Colon (tissue), 2 donors: Measurements from ENCODE around the gene HIVEP2.

Experiments used
- FAIRE-seq: peaks from 2 replicates; lab custom pipeline; 2012; peaks lifted over from hg19 to GRCh38; lab: Jason Lieb, UNC
- donor health status: control.
- donor health status: control.

The HIVEP2 gene

GRCh38 chr6:142781129-142781528 lies 163.8 kb downstream of the HIVEP2 start:
- FAIRE-seq = no peak

GRCh38 chr6:142773859-142774648 lies 170.9 kb downstream of the HIVEP2 start:
- FAIRE-seq = no peak

- no peak for FAIRE-seq
These were observed 171.7 kb downstream of the HIVEP2 start for GRCh38 chr6:142773324-142773723.

DNA sequence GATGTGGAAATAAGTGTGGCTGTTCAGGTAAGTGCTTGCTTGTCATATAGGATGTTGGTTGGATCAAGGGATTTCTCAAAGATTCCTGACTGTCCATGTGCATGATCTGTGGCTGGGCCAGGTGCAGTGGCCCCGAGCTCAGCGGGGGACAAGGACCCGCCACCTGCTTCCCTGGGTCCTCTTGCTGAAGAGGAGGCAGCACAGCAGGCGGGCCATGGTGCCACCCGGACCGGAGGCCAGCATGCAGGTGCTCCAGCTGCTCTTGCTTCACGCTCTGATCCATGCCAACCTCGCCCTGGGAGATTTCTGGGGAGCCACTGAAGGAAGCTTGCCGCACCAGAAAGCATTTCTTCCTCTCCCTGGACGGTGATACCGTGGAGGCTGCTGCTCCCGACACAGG lies 173.8 kb downstream of the HIVEP2 start:
- no peak for FAIRE-seq

DNA sequence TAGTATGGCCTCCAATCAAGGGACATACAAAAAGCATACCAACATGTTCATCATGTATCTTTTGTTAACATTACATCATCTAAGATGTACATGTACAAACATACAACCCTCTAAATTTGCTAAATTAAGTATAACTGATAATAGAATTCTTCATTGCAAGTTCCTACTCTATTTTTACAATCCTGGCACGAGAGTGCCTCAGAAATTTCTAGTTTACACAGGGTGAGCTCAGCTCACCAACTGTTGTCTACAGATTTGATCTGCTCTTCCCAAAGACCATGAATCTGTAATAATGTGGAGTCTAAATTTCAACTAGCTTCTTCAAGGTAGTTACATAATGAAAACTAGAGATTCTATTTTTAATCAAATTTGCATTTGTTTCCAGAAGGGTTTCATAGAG lies 179.7 kb downstream of the HIVEP2 start:
- no peak for FAIRE-seq

- no peak for FAIRE-seq
These were observed 180.7 kb downstream of the HIVEP2 start for GRCh38 chr6:142764311-142764710.

DNA sequence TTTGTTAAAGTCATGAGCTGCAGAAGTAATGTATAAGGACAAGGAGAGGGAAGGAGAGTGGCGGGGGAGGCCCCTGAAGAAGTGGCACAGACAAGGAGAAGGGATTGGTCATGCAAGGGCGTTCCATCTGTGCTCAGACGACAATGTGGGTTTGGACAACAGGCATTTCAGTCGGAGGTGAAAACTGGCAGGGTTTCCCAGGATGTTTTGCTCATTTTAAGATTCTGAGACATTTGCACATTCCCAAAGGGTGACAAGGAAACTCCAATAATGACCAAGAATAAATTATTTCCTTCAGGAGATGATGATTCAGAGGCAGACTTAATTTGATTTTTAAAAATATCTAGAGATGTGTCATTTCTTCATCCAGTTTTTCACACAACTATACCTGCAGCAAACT lies 181.8 kb downstream of the HIVEP2 start:
- no peak for FAIRE-seq

DNA sequence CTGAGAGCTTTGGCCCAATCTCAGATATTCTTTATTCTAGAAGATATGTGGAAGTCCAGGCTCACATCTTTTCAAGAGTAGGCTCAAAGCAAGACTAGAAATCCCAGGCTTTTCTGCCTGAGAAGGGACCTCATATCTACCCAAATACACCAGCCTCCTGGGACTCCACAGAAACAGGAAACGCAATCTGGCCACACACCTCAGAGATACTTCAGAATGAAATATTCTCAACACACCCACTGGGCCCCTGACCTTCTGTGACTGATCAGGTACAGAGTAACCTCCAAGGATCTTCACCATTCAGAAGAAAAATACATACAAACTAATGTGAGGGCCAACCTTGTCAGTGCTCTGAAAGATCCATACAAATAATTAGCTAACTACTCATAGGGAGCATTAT lies 183.2 kb downstream of the HIVEP2 start:
- FAIRE-seq = no peak

DNA sequence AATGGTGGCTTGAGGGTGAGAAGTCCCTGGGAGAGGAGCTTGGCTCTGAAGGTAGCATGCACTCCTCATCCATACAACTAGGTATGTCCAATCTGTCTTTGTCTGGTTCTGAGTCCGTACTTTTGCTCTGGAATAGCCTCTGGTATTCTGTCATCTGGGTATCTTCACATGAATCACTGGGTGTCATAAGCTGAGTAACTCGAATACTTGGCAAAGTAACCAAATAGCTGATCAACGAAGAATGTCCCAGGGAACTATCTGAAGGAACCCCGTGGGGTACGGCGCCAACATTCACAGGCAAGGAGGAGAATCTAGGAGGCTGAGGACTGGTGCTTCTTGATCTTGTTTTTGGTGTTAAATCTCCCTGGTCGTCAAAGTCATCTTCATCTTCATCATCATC lies 184.8 kb downstream of the HIVEP2 start:
- FAIRE-seq = no peak

DNA sequence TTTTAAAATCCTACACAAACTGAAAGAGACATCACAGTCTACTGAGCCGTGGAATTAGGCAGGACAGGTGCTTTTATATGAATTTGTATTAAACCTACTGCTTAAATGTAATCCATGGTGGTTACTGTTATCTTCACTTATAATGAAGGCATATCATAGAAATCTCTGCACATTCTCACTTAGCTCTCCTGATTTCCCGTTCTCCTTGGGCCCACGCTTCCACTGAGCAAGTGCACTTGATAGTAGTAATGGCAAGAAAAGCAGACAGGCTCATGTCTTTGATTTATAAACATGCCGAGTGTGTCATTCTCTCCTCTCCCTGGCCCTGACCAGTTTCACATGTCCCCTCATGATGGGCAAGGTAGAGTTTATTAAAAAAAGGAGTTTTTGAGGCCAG lies 186.3 kb downstream of the HIVEP2 start:
- FAIRE-seq = no peak

DNA sequence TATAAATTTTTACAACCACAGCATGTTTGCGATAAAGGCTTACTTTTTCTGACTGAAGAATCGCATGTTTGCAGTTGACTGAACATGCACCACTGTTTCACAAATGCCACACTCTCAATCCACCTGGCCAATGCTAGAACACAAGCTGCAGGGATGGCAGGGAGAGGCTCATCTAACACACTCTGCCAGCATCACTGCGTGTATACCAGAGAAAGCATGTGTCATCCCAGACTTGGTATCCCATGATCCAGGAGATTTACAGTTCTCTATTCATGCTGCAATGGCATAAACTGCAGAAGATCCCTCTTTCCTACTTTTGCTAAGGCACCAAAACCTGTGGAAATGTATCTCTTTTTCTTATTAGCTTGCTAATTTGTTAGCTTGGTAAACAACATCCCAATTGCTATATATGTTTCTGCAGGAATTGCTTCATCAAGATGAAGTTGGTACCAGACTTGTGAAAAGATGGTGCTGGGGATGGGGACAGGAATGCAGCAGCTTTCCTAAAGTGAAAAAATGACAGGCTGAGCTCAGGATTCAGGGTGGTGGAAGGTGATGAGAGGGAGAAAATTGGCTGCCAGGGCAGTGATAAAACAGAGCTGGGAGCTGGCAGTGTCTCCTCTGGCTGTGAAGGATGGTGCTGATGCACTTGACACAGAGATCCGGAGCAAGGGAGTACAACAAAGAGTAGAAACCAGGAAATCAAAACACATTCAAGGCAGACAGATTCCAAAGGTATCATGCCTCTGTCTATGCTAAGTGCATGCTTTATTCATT lies 186.9 kb downstream of the HIVEP2 start:
- no peak for FAIRE-seq

- FAIRE-seq = no peak
These were observed 188.8 kb downstream of the HIVEP2 start for GRCh38 chr6:142756215-142756630.

DNA sequence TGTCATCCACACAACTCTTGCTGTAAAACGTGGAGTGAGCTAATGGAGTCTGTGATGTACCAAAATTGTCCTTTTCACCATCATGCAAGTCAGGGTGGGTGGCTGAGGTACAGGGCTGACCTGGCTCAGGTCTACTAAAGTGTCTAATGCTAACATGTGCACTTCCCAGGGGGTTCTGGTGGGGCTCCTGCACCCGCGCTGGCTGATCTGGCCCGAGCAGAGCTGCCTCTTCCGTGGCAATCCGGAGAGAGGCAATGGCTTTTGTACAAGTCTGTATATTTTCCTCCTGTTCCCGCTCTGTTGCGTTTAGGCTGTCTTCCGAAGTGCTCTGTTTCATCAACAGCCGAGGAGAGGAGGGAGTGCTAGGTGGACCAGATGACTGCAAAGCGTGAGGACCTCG lies 191.8 kb downstream of the HIVEP2 start:
- FAIRE-seq = no peak

DNA sequence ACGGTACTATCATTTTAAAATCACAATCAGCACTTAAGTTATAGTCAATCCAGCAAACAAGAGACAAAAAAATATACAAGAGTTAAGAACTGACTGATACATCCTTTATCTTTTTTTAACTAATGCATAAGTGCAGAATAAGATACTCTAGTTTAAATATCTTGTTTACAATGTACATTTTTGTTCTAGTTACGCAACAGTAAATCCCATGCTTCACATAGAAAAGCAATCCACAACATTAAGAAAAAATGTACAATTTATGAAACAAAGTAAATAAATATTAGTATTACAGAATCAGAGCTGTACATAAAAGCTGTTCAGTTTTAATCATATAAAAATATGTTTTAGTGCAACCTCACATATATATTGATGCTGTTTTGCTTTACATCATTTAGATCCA lies 192.6 kb downstream of the HIVEP2 start:
- no peak for FAIRE-seq

DNA sequence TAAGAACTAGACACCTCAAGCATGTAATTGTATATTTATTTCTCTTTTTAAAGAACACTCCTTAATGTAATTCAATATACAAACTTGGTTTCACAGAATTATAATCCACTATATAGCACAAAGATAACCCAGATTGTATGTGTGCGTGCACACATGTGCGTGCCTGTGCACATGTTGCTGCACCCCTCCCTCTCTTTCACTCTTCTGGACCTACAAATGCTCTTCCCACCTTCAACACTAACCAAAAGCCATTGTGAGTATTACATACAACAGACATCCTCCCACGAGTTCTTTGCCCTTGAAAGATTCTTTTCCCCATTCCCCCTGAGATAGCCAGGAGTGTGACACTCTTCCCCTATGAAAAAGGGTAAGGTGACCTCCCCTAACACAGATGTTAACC lies 193.5 kb downstream of the HIVEP2 start:
- no peak for FAIRE-seq

GRCh38 chr6:142750998-142751397 lies 194.0 kb downstream of the HIVEP2 start:
- no peak for FAIRE-seq

DNA sequence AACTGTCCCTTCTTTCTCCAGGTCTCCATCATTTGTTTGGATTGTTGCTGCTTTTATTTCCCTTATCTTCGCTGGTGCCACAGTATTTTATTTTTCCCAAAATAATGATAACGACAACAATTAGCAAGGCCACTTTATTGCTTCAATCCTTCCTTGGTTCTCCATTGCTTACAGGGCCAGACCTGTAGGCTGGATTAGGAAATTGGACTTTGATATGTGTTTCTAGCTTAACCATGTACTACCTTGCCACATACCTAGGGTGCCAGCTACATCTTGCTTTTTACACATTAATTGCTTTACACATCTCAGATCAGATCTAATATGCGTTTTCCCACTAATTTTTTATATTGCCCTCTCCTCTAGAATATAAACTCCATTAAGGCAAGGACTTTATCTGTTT lies 195.4 kb downstream of the HIVEP2 start:
- no peak for FAIRE-seq

DNA sequence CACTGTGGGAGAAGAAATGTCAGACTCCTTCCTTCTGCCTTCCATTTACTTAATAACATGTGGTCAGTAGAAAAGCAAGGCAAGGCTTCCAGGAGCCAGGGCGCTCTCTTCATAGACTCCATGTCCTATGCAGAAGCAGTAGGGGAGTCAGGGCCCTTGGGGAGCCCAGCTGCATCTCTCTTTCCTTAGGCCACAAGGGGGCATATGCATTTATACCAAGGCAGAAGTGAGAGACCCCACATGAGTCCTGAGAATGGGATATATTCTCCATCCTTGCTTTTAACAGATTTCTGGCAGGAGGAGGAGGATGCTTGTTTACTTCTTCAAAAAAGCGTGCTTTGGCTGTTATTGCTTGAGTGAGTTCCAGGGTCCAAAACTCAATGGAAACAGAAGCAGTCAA lies 198.5 kb downstream of the HIVEP2 start:
- FAIRE-seq = no peak

DNA sequence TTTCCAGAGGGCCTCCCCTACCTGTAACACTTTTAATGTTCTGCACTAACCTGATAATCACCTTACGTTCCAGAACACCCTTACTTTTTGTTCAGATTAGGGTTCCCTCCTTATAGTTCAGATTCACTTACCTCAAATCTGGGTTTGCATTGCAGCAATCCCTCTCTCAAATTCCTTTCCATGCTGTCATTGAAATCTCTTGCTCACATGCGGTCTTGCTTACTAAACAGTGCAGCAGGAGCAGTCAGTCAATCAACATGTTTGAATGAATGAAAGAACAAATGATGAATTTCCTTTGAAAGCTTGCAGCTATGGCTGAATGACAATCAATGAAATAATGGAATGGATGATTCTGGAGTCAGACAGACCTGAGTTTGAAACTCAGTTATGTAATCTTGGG lies 200.1 kb downstream of the HIVEP2 start:
- FAIRE-seq = no peak

DNA sequence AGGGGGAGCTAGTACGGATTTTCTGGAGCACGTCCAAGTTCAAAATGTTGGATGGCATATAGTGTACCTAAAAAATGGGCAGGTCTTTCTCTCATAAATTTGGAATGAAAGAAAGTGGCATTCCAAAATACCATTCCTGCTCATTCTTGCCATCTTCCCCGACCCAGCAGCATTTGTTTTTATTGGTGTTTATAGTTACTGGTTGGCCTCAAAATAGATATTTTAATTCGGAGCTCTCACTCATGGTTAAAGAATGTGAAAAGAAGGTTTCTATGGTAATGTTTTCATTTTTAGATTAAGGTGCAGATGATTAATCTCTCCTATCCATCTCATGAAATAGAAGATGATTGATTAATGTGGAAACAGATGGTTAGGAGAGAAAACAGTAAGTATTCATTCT lies 204.5 kb downstream of the HIVEP2 start:
- FAIRE-seq = no peak

DNA sequence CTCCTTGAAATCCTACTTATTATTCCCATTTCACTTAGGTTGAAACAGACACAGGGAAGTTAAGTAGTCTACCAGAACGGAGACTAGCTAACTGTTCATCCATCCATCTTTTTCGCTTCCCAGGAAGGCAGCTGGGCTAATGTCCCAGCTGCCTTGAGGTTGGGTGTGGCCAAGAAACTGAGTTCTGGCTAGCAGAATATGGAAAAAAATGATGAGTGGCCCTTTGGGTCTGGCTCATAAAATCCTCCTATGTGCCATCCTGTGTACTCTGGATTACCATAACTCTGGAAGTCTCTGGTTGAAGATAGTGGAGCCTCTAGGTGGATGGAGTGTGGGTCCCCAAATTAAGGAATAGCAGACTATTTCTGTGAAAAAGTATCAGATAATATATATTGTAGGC lies 206.2 kb downstream of the HIVEP2 start:
- FAIRE-seq = no peak

DNA sequence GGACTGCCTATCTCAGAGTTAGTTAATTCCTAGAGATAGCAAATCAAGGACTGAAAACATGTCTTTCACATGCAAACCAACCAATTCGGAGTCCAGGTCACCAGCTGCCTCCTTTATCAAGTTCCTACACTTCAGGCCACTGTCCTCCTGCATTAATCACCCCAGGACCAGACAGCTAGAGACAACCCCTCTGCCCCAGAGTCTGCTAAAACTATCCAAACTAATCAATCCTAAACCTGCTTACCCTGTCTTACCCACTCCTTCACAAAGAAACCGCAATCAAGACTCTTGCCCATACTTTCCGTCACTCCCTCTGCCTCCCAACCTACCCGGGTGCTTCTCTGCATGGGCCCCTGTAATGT lies 207.0 kb downstream of the HIVEP2 start:
- FAIRE-seq = no peak

DNA sequence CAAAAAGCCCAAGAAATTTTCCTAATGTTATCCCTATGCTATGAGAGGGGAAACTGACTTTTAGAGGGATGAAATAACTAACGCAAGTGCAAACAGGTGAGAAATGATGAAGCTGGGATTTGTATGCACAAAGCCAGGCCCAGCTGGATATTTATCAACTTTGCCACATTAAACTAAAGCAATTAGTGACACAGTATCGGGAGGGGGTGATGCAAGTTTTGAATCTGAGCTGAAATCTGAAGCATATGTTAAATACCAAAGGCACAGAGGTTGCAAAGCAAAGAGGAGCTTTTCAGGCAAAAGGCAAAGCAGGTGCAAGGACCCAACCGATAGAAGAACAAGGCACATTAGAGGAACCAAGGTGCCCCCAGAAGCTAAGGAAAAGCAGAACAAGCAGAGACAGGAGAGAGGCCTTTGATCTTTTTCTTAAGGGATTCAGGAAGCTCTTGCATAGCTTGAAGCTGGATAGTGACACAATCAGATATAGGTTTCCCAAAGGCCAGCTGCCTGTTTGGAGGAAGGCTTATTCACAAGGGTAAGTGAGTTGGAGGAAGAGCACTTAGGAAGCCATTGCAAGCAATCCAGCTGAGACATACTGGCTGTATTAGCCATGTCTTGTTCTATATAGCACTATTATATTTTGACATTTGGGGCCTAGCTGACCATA lies 207.5 kb downstream of the HIVEP2 start:
- FAIRE-seq = no peak
